GM18870 (cell line): ENCODE results near the gene NOTCH3.

Experiments
- ATAC-seq: cut with Tn5 transposase; IDR thresholded peaks from one replicate; pipeline ENCODE4 v1.9.1; 2021; ENCODE audit warnings: moderate library complexity; ENCODE audit not compliant: unreplicated experiment

NOTCH3 gene

DNA sequence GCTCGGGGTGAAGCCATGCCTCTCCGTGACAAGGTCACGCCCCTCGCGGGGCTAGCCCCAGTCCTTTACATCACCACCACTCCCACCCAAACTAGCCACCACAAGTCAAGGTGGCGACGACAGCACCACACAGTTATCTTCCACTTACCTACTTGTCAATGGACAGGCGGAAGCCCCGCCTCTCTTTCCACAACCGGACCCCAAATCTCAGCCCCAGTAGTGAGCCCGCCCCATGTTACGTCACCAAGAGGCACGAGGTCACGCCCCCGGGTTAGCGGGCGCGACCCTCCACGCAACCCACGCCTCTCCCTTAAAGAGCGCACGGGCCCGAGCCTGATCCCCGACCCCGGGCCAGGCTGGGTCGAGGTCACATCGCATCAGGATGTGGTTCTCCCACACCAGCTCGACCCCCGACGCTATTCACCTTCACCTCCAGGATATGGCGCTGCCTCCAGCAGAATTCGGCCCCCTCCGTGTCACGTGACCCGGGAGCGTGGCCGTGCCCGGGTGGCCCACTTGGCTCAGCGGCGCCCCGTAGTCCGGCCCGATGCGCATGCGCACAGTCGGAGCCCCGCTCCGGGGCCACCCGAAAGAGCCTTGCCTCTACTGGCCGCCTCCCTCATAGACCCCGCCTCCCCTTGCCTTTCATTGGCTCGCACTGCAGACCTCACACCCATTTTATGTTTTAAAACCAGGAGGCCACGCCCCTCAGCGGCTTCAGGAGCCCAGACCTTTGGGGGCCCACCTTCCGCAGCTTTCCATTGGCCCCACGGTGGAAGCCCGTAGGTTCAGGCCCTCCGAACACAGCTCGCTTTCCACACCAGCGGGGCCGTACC, 75.3 kb downstream of the NOTCH3 start:
- ATAC-seq: peak; percentile 82

DNA sequence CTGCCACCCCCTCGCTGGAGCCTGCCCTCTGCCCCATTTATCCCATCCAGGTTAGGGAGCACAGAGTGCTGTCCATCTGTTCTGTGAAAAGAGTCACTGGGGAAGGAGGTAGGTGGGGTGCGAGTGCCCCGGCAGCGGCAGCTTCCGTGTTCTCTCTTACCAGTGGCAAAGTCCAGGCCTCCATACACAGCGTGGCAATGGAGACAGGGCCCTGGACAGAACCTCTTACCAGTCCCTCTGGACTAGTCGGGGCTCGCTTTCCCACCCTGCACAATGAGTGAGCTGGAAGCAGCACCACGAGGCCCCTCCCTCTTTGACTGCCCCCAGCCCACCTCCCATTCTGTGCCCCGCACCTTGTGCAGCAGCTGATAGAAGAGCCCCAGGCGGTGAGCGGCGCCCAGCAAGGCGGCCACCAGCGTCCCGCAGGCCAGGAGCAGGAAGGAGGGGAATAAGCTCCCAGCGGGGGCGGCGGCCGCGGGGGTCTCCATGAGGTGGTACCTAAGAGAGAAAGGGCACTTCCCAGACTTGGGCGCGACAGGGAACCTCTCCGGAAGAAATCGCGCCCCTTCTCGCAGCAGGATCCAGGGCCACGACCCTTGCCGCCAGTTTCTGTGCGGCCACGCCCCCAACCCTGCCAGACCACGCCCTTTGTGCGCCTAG, 76.1 kb downstream of the NOTCH3 start:
- ATAC-seq: no peak

DNA sequence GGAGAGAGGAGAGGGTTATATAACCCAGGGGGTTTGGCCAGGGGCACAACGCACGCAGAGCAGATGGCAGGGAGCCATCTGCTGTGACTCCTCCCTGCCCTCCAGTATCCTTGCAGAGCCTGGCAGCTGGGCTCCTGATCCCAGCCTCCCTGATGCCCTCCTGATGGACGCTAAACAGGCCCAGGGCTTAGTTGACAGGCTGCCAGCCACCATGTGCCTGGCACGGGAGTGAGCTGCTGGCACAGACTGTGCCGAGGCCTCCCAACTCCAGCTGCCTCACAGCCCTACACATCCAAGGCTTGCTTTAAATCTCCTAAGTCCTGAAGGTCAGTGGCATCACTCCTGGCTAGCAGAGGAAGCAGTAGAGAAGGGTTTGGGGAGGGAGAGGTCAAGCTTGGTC, 76.9 kb downstream of the NOTCH3 start:
- ATAC-seq: no peak

DNA sequence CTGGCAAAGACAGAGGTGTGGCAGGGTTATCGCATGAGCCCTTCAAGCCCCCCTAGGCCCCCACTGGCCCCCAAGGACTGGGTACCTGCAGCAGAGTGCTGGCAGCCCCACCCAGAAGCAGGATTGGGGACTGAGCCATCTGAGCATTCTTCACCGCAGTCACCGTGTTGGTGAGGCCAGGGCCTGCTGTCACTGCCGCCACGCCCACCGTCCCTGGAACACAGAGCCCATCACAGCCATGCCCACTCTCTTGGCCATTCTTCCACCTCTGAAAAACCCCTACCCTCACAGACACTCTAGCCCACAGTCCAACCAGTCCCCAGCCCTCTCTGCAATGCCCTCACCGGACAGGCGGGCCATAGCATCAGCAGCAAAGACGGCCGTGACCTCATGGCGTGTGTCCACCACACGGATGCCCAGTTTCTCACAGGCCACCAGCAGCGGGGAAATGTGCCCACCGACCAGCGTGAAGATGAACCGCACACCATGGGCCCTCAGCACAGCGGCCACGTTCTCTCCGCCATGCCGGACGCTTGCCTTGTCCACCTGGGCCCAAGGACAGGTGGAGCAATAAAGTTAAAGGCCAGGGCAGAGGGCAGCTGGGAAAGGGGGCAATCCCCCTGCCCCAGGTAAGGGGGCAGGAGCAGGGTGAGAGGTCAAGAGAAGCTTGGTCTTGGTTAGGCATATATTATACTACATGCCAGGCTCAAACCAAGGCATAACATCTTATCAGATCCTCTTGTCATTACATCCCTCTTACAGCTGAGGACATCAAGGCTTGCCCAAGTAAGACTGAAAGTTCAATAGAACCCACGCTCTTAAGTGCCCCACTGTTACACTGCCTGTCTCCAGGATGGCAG, 77.5 kb downstream of the NOTCH3 start:
- no peak for ATAC-seq

DNA sequence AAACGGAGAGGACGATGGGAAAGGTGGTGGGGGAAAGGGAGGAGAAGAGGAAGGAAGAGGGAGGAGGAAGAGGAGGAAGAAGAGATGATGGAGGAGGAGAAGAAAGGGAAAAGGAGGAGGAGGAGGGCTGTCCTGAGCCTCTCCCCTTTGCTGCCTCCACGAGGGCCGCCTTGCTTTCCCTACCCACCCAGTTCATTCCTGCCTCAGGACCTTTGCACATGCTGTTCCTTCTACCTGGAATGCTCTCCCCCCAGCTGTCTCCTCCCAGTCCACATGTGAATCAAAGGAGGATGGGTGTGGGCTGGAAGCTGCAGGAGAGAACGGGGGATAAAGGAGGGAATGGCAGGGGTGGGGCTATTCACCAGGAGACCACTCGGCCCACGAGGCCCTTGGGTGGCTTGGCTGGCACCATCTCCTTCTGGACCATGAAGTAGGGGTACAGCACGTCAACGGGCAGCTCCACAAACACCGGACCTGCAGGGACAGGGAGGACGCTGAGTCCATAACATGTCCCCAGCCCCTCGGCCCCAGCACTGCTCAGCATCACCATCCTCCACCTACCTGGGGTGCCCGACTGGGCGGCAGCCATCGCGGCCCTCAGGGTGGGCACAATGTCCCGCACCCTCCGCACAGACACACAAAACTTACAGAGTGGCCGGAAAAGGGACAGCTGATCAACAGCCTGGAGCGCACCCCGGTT, 78.3 kb downstream of the NOTCH3 start:
- no peak for ATAC-seq

DNA sequence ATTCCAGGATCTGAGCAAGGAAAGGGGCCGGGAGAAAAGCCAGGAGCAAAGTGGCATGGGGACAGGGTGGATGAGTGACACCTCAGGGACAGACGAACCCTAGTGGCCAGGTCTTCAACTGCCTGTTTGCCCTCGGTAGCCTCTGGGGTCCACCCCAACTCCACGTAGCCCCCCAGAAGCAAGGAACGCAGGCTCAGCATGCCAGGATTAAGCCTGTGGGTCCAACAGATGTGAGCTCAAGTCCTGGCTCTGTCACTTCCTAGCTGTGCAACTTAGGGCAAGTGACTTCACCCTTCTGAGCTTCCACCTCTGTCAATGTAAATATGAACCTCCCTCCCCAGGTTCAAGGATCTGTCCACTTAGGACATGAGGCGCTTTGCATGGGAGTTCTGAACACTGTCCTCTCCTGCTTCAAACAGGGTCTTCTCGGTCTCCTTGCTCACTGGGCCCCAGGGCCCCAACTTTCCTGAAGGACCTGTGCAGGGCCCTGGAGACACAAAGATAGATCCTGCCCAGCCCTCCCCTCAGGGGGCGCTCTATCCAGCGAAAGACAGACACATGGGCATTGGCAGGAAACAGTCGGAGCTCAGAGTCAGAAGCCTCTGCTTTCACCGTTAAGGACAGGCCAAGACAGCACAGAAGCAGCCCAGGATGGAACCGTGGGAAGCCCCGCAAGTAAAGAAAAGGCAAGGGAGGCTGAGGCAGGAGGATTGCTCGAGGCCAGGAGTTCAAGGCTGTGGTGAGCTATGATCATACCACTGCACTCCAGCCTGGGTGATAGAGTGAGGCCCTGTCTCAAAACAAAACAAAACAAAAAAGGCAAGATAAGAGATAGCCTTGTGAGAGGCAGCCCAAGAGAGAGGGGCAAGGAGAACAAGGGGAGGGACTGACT, 80.4 kb downstream of the NOTCH3 start:
- no peak for ATAC-seq

DNA sequence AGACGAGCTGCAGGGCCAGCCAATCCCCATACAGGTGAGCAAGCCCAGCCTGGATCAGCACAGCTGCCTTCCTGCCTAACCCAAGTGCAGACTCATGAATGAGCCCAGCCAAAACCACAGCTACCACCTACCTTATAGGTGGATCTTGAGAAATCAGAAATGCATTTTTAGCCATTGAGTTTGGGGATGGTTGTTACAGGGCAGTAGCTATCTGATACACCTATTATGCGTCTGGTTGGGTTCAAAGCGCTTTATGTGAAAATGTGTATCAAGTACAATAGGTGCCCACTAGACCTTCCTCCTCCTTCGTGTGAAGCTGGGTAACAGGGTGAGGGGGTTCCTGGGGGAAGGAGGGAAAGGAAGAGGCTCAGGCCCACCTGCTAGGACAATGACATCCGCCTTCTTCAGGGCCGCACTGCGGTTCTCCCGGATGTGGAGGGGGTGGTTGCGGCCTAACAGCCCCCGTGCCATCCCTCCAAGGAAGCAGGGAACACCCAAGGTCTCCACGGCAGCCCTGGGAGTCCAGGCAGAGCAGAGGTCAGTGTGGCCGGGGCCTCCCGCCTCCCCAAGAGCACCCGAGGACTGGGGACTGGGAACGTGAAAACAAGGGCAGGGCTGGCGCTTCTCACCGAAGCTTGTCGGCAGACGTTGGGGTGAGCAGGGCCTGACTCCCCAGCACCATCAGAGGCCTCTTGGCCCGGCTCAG, 81.9 kb downstream of the NOTCH3 start:
- ATAC-seq: no peak

DNA sequence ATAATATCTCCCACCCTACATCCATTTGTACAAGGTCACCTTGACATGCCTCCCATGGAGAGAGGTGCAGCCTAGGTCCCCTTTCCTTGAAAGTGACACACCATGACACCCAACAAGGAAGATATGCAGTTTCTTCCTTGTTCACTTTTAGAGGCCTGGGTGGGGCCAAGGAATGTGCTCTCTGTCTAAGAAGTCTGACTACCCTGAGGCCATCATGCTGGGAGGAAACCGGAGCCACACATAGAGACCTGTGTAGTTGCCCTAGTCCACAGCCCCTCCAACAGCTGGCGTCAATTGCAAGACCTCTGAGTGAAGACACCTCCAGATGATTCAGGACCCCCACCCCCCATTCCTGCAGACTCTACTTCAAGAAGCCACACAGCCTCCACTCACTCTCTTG, 82.5 kb downstream of the NOTCH3 start:
- no peak for ATAC-seq

DNA sequence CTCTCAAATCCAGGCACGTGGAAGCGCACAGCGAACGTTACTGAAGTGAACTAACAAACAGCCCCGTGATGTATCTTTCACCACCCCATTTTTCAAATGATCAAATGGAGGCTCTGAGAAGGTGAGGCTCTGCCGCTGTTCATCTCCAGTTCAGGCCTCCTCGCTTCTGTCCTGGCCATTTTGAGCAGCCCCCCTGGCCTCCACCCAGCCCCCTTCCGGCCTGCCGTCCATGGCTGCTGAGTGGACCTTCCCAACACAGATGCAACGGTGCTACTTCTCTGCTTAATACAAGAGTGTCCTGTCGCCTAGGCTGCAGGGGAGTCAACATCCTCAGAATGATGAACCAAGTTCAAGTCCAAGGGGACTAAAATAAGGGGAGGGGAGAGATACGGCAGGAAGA, 83.9 kb downstream of the NOTCH3 start:
- no peak for ATAC-seq

DNA sequence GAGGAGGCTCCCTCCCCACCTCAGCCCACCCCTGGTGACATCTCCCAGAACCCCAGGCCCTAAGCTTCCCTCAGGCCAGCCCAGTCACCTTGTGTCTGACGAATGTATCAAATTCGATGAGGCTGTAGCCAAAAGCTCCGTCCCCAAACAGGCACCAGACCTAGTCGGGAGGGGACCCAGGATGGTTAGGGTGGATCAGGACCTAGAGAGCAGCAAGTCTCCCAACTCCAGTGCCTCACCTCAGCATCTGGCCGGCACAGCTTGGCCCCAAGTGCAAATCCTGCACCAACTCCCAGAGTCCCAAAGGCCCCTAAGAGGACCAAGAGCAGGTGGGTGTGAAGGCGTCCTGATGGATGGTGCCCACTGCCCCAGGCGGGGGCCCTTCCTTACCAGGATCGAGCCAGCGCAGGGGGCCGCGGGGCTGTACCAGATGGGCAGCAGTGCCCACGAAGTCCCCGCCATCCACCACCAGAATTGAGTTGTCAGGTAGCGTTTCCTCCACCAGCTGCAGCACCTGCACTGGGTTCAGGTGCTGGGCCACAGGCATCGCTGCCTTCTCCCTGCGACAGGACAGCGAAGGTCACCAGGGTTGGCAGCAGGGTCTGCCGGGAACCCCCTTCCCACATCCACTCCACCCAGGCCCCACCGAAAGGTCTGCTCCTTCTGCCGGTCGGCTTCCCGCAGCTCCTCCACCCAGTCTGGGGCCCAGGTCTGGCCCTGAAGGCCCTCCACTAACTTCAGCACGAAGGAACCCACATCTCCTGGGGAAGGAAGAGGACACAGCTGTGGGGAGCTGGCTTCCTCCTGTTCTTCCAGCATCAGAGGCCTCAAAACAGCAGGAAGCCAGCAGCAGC, 84.8 kb downstream of the NOTCH3 start:
- ATAC-seq: no peak

DNA sequence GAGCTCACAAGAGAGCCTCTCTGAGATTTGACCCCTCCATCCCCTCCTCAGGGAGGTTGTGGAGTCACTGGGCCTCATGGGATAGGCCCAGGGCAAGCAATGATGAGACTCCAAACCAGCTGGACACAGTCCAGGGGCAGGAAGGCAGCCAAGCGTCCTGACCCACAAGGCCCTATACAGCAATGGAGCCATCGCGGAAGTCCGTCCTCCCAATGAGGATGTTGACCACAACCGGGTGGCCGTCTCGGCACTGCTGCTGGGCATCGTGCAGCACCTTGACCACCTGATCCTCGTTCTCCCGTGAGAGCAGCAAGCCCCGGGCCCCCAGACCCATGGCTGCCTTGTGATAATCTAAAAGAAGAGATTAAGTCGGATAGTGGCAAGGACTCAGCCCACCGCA, 85.7 kb downstream of the NOTCH3 start:
- no peak for ATAC-seq

DNA sequence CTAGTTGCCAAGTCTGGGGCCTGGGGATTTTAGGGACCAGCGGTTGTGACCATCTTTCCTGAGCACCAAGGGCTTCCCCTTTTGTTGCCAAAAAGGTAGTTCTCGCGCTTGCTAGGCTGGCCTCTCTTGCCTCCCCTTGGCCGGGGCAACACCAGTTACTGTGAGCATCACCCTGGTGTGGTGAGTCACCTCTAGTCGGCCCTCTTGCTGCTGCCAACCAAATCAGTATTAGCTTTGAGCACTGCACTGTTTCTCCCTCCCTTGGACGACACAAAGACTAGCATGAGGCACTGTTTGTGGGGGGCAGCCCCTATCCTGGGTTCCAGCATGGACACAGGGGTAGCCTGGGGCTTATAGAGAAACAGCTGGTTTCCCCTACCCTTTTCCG, 86.6 kb downstream of the NOTCH3 start:
- ATAC-seq: no peak

DNA sequence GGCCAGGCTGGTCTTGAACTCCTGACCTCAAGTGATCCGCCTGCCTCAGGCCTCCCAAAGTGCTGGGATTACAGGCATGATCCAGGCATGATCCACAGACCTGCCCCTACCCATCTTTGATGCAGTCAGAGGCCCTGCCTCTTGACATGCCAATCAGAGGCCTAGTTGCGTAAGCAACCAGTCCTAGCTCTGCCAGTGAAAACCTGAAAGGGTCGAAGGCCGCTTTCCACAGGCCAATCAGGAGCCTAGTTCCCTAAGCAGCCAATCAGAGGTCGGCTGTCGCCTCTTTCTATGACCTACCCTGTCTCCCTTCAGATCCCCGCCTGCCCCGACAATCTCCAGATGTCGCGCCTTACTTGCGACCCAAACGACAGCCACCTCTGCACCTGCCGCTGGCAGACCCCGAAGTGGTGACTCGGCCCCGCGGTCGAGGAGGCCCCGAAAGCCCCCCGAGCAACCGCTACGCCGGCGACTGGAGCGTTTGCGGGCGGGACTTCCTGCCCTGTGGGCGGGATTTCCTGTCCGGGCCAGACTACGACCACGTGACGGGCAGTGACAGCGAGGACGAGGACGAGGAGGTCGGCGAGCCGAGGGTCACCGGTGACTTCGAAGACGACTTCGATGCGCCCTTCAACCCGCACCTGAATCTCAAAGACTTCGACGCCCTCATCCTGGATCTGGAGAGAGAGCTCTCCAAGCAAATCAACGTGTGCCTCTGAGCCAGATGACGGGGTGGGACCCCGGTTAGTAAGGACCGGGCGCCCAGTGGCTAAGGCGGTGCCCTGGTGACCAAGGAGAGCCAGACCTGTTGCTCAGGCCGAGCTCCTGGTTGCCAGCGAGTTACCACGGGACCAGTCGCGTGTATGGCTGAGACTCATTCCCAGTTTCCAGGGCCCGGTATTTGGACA, 87.3 kb downstream of the NOTCH3 start:
- no peak for ATAC-seq

DNA sequence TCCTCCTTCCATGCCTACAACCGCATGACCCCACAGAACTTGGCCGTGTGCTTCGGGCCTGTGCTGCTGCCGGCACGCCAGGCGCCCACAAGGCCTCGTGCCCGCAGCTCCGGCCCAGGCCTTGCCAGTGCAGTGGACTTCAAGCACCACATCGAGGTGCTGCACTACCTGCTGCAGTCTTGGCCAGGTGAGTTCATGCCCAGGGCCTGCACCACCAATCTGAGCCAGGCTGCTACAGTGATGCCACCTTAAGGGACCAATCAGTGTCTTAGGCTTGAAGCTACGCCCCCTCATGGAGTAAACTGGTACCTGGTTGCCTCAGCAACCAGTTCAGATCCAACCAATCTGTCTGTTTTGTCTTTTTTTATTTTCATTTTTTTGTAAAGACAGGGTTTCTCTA, 88.4 kb downstream of the NOTCH3 start:
- ATAC-seq: no peak

DNA sequence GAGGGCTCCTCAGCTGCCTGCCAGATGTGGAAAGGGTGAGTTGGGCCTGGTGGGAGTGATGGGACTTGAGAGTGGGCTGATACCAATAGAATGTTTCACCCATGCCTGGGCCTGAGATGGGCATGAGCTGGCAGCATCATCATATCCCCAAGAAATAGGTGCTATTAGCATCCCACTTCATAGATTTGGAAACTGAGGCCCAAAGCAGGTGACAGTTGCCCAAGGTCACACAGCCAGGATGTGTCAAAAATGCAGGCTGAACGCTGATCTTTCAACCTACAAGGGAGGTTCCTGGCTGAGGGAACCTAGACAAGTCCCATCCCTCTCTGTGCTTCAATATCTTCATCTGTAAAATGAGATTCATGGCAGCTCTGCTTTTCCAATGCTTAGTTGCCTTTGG, 89.0 kb downstream of the NOTCH3 start:
- ATAC-seq: no peak

DNA sequence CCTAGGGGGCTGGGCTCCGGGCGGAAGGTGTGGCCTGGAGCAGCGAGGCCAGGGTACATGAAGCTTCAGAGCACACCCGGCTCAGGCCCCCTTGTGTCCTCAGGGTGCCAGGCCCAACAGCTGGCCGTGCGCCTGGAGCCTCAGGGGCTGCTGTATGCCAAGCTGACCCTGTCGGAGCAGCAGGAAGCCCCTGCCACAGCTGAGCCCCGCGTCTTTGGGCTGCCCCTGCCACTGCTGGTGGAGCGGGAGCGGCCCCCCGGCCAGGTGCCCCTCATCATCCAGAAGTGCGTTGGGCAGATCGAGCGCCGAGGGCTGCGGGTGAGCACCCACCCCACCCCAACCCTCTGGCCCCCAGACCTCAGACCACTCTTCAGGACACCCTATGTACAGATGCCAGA, 90.4 kb downstream of the NOTCH3 start:
- ATAC-seq: no peak

DNA sequence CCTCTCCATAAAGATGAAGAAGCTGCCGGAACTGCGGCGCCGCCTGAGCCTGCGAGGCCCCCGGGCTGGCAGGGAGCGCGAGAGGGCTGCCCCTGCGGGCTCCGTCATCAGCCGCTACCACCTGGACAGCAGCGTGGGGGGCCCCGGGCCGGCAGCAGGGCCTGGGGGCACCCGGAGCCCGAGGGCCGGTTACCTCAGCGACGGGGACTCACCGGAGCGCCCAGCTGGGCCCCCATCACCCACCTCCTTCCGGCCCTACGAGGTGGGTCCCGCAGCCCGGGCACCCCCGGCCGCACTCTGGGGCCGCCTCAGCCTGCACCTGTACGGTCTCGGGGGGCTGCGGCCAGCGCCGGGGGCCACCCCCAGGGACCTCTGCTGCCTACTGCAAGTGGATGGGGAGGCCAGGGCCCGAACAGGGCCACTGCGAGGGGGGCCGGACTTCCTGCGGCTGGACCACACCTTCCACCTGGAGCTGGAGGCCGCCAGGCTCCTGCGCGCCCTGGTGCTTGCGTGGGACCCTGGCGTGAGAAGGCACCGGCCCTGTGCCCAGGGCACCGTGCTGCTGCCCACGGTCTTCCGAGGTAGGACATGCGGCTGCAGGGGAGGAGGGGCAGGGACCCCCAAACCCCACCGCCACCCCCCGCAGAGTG, 90.9 kb downstream of the NOTCH3 start:
- ATAC-seq: no peak
